Adrenal gland (tissue), 5 donors: ENCODE measurements around the gene ARHGEF3.

Experiments
- CTCF ChIP-seq, 6 experiments: fragments of 450-650 bp in 4 of 6; fragments of 200-600 bp in 2 of 6; sonication (generic) in 1 of 6; IDR thresholded peaks; 1 replicate in 5 of 6; 2 replicates in 1 of 6; pipeline versions ENCODE4 v1.5.1 to v1.8.0; 2016 to 2021; ENCODE audit warnings: antibody characterized with exemption in 6 of 6, mild to moderate bottlenecking in 2 of 6, moderate library complexity in 1 of 6
- POLR2A ChIP-seq, 2 donors: fragments of 450-650 bp; IDR thresholded peaks; one replicate each; pipeline ENCODE4 v1.6.1; 2017; ENCODE audit warnings: antibody characterized with exemption in 2 of 2, mild to moderate bottlenecking in 2 of 2, moderate library complexity in 1 of 2
- donor health status: DM: no; HTN: no; CAD: no.

- TF ChIP-seq POLR2A (IDR thresholded peaks at IDR 0.05) = peak; percentile 33 to 68
- TF ChIP-seq CTCF (IDR thresholded peaks at IDR 0.05) = no peak
Measured at GRCh38 chr3:56683122-56683817, 118.5 kb downstream of the ARHGEF3 start, which contains the start of gene TASOR.
